22Rv1 (cell line): Measurements from ENCODE around the gene NKAIN1.

Experiments used
- ZFX ChIP-seq: fragments of 450-650 bp; IDR thresholded peaks from 2 replicates; pipeline ENCODE4 v1.6.1; 2017; ENCODE audit warnings: antibody characterized with exemption, borderline replicate concordance
- TF ChIP-seq, protein P1 (sequence below): fragments of 450-650 bp; IDR thresholded peaks from 2 replicates; pipeline ENCODE4 v1.5.1; 2017; ENCODE audit warnings: mild to moderate bottlenecking

DNA sequence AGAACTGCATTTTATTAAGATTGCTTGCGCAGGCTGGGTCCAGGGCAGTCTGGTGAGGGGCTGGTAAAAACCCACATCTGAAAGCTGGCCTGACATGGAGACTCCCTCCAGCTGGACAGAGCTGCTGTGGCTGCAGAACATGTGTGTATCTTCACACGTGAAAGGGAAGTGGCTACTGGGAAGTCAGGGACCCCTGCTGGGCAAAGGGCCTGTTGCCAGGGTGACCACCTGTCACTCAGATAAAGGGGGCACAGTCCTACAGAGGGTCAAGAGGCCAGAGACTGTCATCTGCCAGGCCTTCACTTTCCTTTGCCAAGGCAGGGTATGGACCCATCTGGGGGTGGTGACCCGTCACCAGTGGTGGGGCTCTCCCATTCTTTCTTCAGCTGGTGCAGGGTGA lies 17.5 kb downstream of the NKAIN1 start:
- TF ChIP-seq, protein P1, sequence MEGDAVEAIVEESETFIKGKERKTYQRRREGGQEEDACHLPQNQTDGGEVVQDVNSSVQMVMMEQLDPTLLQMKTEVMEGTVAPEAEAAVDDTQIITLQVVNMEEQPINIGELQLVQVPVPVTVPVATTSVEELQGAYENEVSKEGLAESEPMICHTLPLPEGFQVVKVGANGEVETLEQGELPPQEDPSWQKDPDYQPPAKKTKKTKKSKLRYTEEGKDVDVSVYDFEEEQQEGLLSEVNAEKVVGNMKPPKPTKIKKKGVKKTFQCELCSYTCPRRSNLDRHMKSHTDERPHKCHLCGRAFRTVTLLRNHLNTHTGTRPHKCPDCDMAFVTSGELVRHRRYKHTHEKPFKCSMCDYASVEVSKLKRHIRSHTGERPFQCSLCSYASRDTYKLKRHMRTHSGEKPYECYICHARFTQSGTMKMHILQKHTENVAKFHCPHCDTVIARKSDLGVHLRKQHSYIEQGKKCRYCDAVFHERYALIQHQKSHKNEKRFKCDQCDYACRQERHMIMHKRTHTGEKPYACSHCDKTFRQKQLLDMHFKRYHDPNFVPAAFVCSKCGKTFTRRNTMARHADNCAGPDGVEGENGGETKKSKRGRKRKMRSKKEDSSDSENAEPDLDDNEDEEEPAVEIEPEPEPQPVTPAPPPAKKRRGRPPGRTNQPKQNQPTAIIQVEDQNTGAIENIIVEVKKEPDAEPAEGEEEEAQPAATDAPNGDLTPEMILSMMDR, result no peak
- no peak for TF ChIP-seq ZFX
